Measurements from ENCODE around the gene GAD1.

DNA sequence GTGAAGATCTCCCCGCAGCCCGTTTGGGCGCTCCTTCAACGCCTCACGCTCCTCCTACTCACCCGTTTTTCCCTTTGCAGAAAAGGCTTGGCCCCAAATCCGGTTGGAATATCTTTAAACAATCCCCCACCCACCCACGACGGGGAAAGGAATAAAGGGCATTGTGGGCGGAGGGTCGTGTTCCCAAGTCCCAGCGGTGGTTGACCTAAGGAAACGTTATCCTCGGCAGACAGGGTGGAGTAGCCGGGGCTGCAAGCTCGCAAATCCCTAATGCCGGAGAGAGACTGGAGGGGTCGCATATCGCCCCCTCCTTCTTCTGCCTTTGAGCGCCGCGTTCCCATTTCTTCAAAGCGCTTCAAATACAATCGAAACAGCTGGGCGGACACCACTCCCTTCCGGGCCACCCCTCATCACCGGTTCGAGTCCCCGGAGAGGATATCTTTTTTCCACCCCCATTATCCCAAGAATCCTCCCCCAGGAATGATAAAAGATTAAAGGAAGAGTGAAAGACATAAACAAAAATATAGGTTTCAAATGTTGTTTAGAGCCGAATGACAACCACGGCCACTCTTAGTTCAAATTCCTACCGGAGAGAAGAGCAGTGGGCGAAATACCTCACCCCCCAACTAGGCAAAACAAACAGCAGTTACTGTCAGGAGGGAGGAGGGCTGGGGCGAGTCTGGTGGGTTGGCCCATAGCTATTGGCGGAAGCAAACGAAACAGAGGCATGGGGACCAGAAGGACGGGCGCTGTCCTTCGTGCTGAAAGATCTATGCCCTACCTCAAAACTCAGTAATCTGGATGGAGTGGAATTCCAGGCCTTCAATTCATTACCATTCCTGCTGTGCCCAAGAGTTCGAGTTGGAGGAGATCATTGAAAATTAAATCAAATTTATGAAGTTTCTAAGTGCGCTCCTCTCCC, 2.8 kb upstream of the GAD1 start:
- TF ChIP-seq MAZ (IDR thresholded peaks at IDR 0.05; ENCODE audit: borderline replicate concordance, low read depth, low read length) = no peak
- TF ChIP-seq, protein P1, sequence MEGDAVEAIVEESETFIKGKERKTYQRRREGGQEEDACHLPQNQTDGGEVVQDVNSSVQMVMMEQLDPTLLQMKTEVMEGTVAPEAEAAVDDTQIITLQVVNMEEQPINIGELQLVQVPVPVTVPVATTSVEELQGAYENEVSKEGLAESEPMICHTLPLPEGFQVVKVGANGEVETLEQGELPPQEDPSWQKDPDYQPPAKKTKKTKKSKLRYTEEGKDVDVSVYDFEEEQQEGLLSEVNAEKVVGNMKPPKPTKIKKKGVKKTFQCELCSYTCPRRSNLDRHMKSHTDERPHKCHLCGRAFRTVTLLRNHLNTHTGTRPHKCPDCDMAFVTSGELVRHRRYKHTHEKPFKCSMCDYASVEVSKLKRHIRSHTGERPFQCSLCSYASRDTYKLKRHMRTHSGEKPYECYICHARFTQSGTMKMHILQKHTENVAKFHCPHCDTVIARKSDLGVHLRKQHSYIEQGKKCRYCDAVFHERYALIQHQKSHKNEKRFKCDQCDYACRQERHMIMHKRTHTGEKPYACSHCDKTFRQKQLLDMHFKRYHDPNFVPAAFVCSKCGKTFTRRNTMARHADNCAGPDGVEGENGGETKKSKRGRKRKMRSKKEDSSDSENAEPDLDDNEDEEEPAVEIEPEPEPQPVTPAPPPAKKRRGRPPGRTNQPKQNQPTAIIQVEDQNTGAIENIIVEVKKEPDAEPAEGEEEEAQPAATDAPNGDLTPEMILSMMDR (conservative IDR thresholded peaks at IDR 0.05; ENCODE audit: low read depth, low read length) = no peak

Data from IMR-90 (cell line).